Thyroid gland (tissue), 4 donors: ENCODE results near the gene UBE2D3. TPM values are rescaled to one million over a fixed set of nuclear protein-coding genes. Genes with fewer than 3 reads are reported as not detected.

Experiments
- DNase-seq, 2 donors: peaks; one replicate each; pipeline ENCODE4 v3.0.0-alpha.2; 2019
- H3K27ac ChIP-seq, 3 donors: fragments of 200-600 bp; sonication (generic); 1 replicate in 2 of 3; 2 replicates in 1 of 3; pipeline ENCODE4 v1.5.1; 2016 to 2019; ENCODE audit warnings: mild to moderate bottlenecking in 1 of 3, moderate library complexity in 1 of 3
- H3K27me3 ChIP-seq: fragments of 200-600 bp; sonication (generic); one replicate; pipeline ENCODE4 v1.5.1; 2019
- H3K36me3 ChIP-seq, 2 donors: fragments of 200-600 bp; sonication (generic); one replicate each; pipeline ENCODE4 v1.5.1; 2016 to 2019
- H3K4me1 ChIP-seq, 2 donors: fragments of 200-600 bp; sonication (generic); one replicate each; pipeline ENCODE4 v1.5.1; 2017 to 2019
- H3K4me3 ChIP-seq, 3 donors: fragments of 200-600 bp; sonication (generic); replicated peaks in 1 of 3; 1 replicate in 2 of 3; 2 replicates in 1 of 3; pipeline ENCODE4 v1.5.1; 2016; ENCODE audit warnings: mild to moderate bottlenecking in 1 of 3
- H3K9me3 ChIP-seq: fragments of 200-600 bp; sonication (generic); one replicate; pipeline ENCODE4 v1.5.1; 2017
- CTCF ChIP-seq, 6 experiments: fragments of 200-600 bp in 3 of 6; fragments of 450-650 bp in 3 of 6; sonication (generic) in 3 of 6; IDR thresholded peaks; one replicate each; pipeline ENCODE4 v1.5.1; 2016 to 2019; ENCODE audit warnings: antibody characterized with exemption in 6 of 6, mild to moderate bottlenecking in 2 of 6, inconsistent platforms in 1 of 6, moderate library complexity in 1 of 6
- POLR2A ChIP-seq, 2 donors: fragments of 450-650 bp; IDR thresholded peaks; one replicate each; pipeline ENCODE4 v1.6.1; 2017; ENCODE audit warnings: antibody characterized with exemption in 2 of 2, mild to moderate bottlenecking in 2 of 2, moderate library complexity in 1 of 2
- WGBS, 2 donors: methylation state at CpG; one replicate each; pipeline ENCODE4 v1.1.5; 2017; 5-methylcytosine and 5-hydroxymethylcytosine counted together
- intact Hi-C: fragments of 100-400 bp; cut with DNase I; formaldehyde crosslinking; loops from one replicate; pipeline ENCODE4 v1.15.1; 2023
- total RNA-seq, 4 donors: library from RNA; depleted of rRNA; stranded (reverse); fragments of >200 nt; gene quantifications; one replicate each; pipeline ENCODE4 v1.2.3, GENCODE V29; 2016

Gene UBE2D3
- total RNA-seq, 4 donors from 2014 or later, result 379 to 633 (median 495) TPM

GRCh38 chr4:102759831-102760644, 67.3 kb downstream of the UBE2D3 start:
- no peaks in the 10 kb centered on the region for H3K36me3 ChIP-seq
- peak overlapping the region; percentile 81 to 99 (median 82) for H3K4me3 ChIP-seq
- H3K27me3 ChIP-seq, result no peaks in the 10 kb centered on the region
- intact Hi-C loops, result no loop called here
- H3K27ac ChIP-seq, result peak overlapping the region; percentile 67 to 87 (median 78)
- no peaks in the 10 kb centered on the region for H3K4me1 ChIP-seq
- TF ChIP-seq CTCF (IDR thresholded peaks at IDR 0.05), result no peak
- TF ChIP-seq POLR2A (IDR thresholded peaks at IDR 0.05), result no peak
- DNase-seq, result peak in 1 of 2 donors; percentile 43
- H3K9me3 ChIP-seq, result no peaks in the 10 kb centered on the region
- WGBS, 2 donors, result 2 to 4% methylated on average over 23 to 25 of the region's 25 CpGs

- Histone ChIP-seq H3K27me3 (no peaks in the 10 kb centered on the region), H3K36me3 (no peaks in the 10 kb centered on the region), H3K4me3 (no peak overlapping the region), H3K4me1 (no peaks in the 10 kb centered on the region), H3K9me3 (no peaks in the 10 kb centered on the region), H3K27ac (no peak overlapping the region)
- no peak for DNase-seq
- intact Hi-C loops, result no loop called here
- 88 to 90% methylated on average over 11 of the region's 11 CpGs for WGBS, 2 donors
- no peak for TF ChIP-seq CTCF (IDR thresholded peaks at IDR 0.05)
- no peak for TF ChIP-seq POLR2A (IDR thresholded peaks at IDR 0.05)
Observed at GRCh38 chr4:102758241-102759160, 68.8 kb downstream of the UBE2D3 start.

- H3K9me3 ChIP-seq, result no peaks in the 10 kb centered on the region
- no peaks in the 10 kb centered on the region for H3K27me3 ChIP-seq
- TF ChIP-seq CTCF (IDR thresholded peaks at IDR 0.05) (no peak), POLR2A (IDR thresholded peaks at IDR 0.05) (no peak)
- intact Hi-C loops, result no loop called here
- no peak for DNase-seq
- H3K36me3 ChIP-seq, result no peaks in the 10 kb centered on the region
- H3K4me1 ChIP-seq, result no peaks in the 10 kb centered on the region
- no peak overlapping the region for H3K4me3 ChIP-seq
- 41 to 48% methylated on average over 1 of the region's 1 CpG for WGBS, 2 donors
- H3K27ac ChIP-seq, result no peak overlapping the region
Observed at GRCh38 chr4:102757681-102758080, 69.7 kb downstream of the UBE2D3 start.

DNA sequence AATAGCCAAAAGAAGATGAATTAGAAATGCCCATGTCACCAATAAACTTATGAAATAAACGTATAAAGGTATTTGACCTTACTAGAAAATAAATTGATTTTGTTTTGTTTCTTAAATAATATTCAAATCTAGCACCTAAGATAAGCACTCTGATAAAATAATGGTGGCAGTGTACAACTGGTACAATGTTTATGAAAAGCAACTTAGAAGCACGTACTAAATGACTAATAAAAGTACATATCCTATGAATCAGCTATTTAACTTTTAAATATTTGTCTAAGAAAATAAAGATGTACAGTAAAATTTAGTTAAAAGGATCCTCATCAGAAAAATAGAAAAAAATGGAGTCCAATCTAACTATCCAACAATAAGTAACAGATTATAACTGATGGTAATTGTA, 73.3 kb downstream of the UBE2D3 start:
- intact Hi-C loops, result no loop called here
- H3K4me1 ChIP-seq, result no peaks in the 10 kb centered on the region
- TF ChIP-seq CTCF (IDR thresholded peaks at IDR 0.05) (no peak), POLR2A (IDR thresholded peaks at IDR 0.05) (no peak)
- no peak for DNase-seq
- no peaks in the 10 kb centered on the region for H3K27me3 ChIP-seq
- no peak overlapping the region for H3K27ac ChIP-seq
- H3K9me3 ChIP-seq, result no peaks in the 10 kb centered on the region
- no peak overlapping the region for H3K4me3 ChIP-seq
- H3K36me3 ChIP-seq, result no peaks in the 10 kb centered on the region
- WGBS, 2 donors, result 95 to 98% methylated on average over 2 of the region's 2 CpGs
